GM18508 (cell line): ENCODE data around the gene ANKRD44.

ENCODE experiments used
- ATAC-seq: cut with Tn5 transposase; IDR thresholded peaks from one replicate; pipeline ENCODE4 v1.9.1; 2021; ENCODE audit warnings: moderate number of reproducible peaks; ENCODE audit not compliant: insufficient read depth, unreplicated experiment

ANKRD44 gene

GRCh38 chr2:197096649-197097048 lies 213.9 kb downstream of the ANKRD44 start:
- ATAC-seq = no peak

GRCh38 chr2:197092431-197092830 lies 218.1 kb downstream of the ANKRD44 start:
- no peak for ATAC-seq

GRCh38 chr2:197090742-197091367 lies 219.7 kb downstream of the ANKRD44 start:
- ATAC-seq = no peak

- ATAC-seq = no peak
Observed at GRCh38 chr2:197089655-197090054, 220.9 kb downstream of the ANKRD44 start.

GRCh38 chr2:197088694-197089093 lies 221.9 kb downstream of the ANKRD44 start:
- no peak for ATAC-seq

GRCh38 chr2:197086500-197086899 lies 224.1 kb downstream of the ANKRD44 start:
- ATAC-seq = no peak

GRCh38 chr2:197085665-197086064 lies 224.9 kb downstream of the ANKRD44 start:
- no peak for ATAC-seq

GRCh38 chr2:197081294-197081693 lies 229.3 kb downstream of the ANKRD44 start:
- ATAC-seq = no peak

- no peak for ATAC-seq
Observed at GRCh38 chr2:197080578-197081216, 229.9 kb downstream of the ANKRD44 start.

GRCh38 chr2:197079832-197080555 lies 230.6 kb downstream of the ANKRD44 start:
- no peak for ATAC-seq

GRCh38 chr2:197079414-197079813 lies 231.2 kb downstream of the ANKRD44 start:
- no peak for ATAC-seq

GRCh38 chr2:197078535-197078934 lies 232.0 kb downstream of the ANKRD44 start:
- no peak for ATAC-seq

- no peak for ATAC-seq
Observed at GRCh38 chr2:197077336-197077735, 233.2 kb downstream of the ANKRD44 start.

- ATAC-seq = no peak
Observed at GRCh38 chr2:197076652-197077051, 233.9 kb downstream of the ANKRD44 start.

GRCh38 chr2:197075754-197076337 lies 234.7 kb downstream of the ANKRD44 start:
- no peak for ATAC-seq

GRCh38 chr2:197075281-197075680 lies 235.3 kb downstream of the ANKRD44 start:
- ATAC-seq = no peak

GRCh38 chr2:197073701-197074433 lies 236.7 kb downstream of the ANKRD44 start:
- no peak for ATAC-seq

- ATAC-seq = no peak
Observed at GRCh38 chr2:197073270-197073669, 237.3 kb downstream of the ANKRD44 start.

GRCh38 chr2:197072533-197072932 lies 238.0 kb downstream of the ANKRD44 start:
- no peak for ATAC-seq

GRCh38 chr2:197071790-197072436 lies 238.7 kb downstream of the ANKRD44 start:
- ATAC-seq = no peak
